ENCODE results near the gene PDE4D. TPM values are rescaled to one million over a fixed set of nuclear protein-coding genes. Genes with fewer than 3 reads are reported as not detected.

Gene PDE4D
- total and polyA plus RNA-seq, 2 donors (not counting 1 experiment from before 2014, with no cell fraction given): 14.9 to 171 TPM

- H3K27ac Mint-ChIP-seq: no peak overlapping the region
- intact Hi-C loops (cut with micrococcal nuclease): no loop called here
Measured at GRCh38 chr5:59371525-59372127, 521.9 kb downstream of the PDE4D start.

More at GRCh38 chr5:59371525-59372127, 521.9 kb downstream of the PDE4D start:
- Histone ChIP-seq H3K79me2 (ENCODE audit: control insufficient read depth, insufficient read depth, low read length) (no peaks in the 10 kb centered on the region), H3K4me1 (ENCODE audit: control insufficient read depth in 2 of 2, insufficient read depth in 2 of 2, low read length in 2 of 2) (no peaks in the 10 kb centered on the region), H3K9ac (ENCODE audit: low read length) (no peak overlapping the region), H3K27ac (ENCODE audit: low read length in 2 of 2) (no peak overlapping the region), H3K4me3 (ENCODE audit: control extremely low read depth in 1 of 5, extremely low read depth in 1 of 5, insufficient read depth in 1 of 5, low read depth in 2 of 5, low read length in 4 of 5) (no peak overlapping the region), H2AFZ (ENCODE audit: insufficient read depth, low read depth, low read length, poor library complexity, severe bottlenecking) (no peak overlapping the region), H3K4me2 (replicated peaks; ENCODE audit: low read depth, low read length, poor library complexity, severe bottlenecking) (no peak overlapping the region), H3K27me3 (replicated peaks in 1 of 4; ENCODE audit: control extremely low read depth in 1 of 4, control insufficient read depth in 3 of 4, insufficient read depth in 4 of 4, low read length in 3 of 4) (no peaks in the 10 kb centered on the region), H4K20me1 (ENCODE audit: control insufficient read depth, insufficient read depth, low read length, poor library complexity, severe bottlenecking) (no peaks in the 10 kb centered on the region), H3K36me3 (replicated peaks in 1 of 2; ENCODE audit: control extremely low read depth in 1 of 2, control insufficient read depth in 1 of 2, extremely low read depth in 1 of 2, insufficient read depth in 2 of 2, low read length in 1 of 2) (no peaks in the 10 kb centered on the region), H3K9me3 (ENCODE audit: control extremely low read depth in 1 of 3, control insufficient read depth in 2 of 3, insufficient read depth in 1 of 3, low read length in 2 of 3) (peaks cover 0 to 14% (median 4%) of the 10 kb centered on the region in 3 donors)
- no peaks in the 10 kb centered on the region for H3K4me1 Mint-ChIP-seq
- no peak overlapping the region for H3K4me3 Mint-ChIP-seq
- WGBS (ENCODE audit: insufficient coverage): no CpG with 5 or more reads among the region's 4 CpGs
- TF ChIP-seq EZH2 (IDR thresholded peaks at IDR 0.05; ENCODE audit: borderline replicate concordance, insufficient read depth, low read depth, low read length, poor library complexity, severe bottlenecking) (no peak), CTCF (IDR thresholded peaks at IDR 0.05) (no peak)
- H3K27me3 Mint-ChIP-seq: peaks cover 3% of the 10 kb centered on the region
- DNase-seq (no peak), ATAC-seq (ENCODE audit: low read depth) (no peak)
- ChIA-PET POLR2A (no interaction called here), CTCF (interaction anchor here (0.9 to 11.0 kb wide), 5 partner anchors 9 to 485 kb away, joined by 3 to 94 read pairs (median 3); no protein-coding TSS in a partner anchor)
- peaks cover 6% of the 10 kb centered on the region for H3K9me3 Mint-ChIP-seq (ENCODE audit: insufficient read depth)
